ENCODE results near the gene MAP2.
"Not testable (repeated sequence)": the region's sequence is repeated elsewhere in the genome, so short reads cannot be mapped to it uniquely, and the experiment has no call there.

Gene MAP2

DNA sequence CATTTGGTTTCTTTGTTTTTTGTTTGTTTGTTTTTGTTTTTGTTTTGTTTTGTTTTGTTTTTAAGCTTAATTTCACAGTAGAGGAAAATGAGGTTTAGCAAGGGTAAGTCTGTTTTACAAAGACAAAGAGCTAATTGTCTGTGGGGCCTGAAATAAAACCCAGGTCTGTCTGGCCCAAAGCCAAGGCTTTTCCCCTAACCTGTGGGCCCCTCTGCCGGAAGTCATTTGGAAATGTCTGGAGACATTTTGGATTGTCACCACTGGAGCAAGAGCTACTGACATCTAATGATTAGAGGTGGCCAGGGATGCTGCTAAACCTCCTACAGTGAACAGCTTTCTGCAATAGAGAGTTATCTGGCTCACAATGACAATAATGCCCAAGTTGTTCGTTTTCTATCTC is 167.2 kb downstream of the MAP2 start:
- TF ChIP-seq, protein P1, sequence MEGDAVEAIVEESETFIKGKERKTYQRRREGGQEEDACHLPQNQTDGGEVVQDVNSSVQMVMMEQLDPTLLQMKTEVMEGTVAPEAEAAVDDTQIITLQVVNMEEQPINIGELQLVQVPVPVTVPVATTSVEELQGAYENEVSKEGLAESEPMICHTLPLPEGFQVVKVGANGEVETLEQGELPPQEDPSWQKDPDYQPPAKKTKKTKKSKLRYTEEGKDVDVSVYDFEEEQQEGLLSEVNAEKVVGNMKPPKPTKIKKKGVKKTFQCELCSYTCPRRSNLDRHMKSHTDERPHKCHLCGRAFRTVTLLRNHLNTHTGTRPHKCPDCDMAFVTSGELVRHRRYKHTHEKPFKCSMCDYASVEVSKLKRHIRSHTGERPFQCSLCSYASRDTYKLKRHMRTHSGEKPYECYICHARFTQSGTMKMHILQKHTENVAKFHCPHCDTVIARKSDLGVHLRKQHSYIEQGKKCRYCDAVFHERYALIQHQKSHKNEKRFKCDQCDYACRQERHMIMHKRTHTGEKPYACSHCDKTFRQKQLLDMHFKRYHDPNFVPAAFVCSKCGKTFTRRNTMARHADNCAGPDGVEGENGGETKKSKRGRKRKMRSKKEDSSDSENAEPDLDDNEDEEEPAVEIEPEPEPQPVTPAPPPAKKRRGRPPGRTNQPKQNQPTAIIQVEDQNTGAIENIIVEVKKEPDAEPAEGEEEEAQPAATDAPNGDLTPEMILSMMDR (IDR thresholded peaks at IDR 0.05; ENCODE audit: extremely low read depth, missing control alignments): no peak
- no peak for DNase-seq (ENCODE audit: low spot score)

DNA sequence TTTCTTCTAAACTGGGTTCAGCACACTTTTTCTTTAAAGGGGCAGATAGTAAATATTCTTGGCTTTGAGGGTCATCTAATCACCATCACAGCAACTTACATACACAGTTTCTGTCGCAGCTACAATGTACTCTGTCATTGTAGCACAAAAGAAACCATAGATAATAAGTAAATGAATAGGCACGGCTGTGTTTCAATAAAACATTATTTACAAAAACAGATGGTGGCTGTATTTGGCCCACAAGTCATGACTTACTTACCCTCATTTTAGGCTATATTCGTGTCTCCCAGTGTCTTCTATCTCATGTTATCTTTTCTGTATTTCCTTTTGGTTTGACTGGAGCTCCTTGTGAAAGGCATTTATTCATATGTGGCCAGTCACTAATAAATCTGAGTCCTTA is 168.3 kb downstream of the MAP2 start:
- TF ChIP-seq, protein P1 (IDR thresholded peaks at IDR 0.05; ENCODE audit: extremely low read depth, missing control alignments): no peak
- no peak for DNase-seq (ENCODE audit: low spot score)

DNA sequence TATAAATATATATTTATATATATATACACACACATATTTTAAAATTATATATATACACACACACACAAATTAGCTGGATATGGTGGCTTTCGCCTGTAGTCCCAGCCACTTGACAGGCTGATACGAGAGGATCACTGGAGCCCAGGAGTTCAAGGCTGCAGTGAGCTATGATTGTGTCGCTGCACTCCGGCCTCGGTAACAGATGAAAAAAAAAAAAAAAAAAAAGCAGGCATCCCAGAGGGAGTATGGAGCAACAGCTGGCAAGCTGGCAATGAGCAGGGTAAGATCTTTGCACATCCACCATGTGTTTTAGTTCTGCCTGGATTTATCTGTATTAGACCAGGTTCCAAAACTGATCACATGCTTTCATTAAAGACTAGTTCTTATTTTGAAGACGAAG is 170.1 kb downstream of the MAP2 start:
- DNase-seq (ENCODE audit: low spot score): no peak
- TF ChIP-seq, protein P1 (IDR thresholded peaks at IDR 0.05; ENCODE audit: extremely low read depth, missing control alignments): no peak

DNA sequence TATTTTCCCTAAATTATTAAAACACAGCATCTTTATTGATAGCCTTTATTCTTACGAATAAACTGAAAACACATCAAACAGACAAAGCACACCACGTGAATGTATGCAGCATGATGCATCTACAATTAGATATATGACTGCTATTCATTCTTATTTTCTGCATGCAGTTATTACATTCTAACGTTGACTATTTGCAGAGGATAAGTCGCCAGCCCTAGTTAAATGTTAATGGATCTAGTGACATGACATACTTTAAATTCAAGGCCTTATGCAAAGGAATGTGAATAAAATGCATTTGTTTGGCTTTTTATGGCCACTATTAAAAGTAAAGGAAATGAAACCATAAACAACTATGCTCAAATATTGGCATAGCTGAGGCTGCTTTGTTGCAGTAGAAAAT is 172.4 kb downstream of the MAP2 start:
- DNase-seq (ENCODE audit: low spot score): no peak
- TF ChIP-seq, protein P1 (IDR thresholded peaks at IDR 0.05; ENCODE audit: extremely low read depth, missing control alignments): no peak

DNA sequence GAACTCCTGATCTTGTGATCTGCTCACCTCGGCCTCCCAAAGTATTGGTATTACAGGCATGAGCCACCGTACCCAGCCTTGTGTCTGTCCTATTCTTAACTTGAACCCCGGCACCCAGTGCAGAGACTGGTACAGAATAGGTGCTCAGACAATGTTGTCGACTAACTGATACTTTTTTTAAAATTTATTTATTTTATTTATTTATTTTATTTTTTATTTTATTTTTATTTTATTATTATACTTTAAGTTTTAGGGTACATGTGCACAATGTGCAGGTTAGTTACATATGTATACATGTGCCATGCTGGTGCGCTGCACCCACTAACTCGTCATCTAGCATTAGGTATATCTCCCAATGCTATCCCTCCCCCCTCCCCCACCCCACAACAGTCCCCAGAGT is 174.4 kb downstream of the MAP2 start:
- not testable (repeated sequence) for DNase-seq (ENCODE audit: low spot score)

DNA sequence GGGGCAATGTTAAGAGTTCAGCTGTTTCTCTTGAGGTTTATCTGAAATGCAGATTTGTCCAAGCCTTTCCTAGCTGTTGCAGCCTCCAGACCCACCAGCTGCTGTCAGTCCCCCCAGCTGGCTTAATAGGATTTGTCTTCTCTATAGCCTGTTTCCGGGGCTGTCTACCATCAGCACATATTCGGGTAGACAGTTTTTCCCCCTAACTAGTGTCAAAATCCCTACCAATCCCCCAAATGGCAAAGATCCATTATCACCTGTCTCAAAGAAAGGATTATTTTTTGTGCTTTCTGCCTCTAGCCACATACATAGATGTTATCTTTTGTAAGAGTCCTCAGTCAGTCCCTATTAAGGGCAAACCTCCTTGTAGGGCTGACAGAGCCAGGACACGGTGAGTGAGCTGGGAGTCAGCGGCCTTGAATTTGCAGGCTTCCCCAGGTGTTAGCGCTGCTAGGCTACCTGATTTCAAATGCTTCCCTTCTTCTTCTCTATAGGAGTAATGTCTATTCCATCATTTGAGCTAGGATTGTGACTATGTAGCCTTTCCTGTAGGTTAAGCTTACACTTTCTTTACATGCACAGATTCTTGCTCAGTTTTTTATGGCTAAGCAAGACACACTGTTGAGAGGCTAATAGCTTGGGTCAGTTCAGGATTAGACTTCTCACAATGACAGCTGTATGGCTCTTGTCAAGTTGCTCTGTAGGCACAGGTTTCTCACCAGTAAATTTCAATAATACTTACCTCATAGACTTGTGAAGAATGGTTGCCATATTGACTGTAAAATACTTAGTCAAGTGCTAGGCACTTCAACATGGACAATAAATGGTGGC is 176.7 kb downstream of the MAP2 start:
- no peak for DNase-seq (ENCODE audit: low spot score)
- TF ChIP-seq, protein P1 (IDR thresholded peaks at IDR 0.05; ENCODE audit: extremely low read depth, missing control alignments): no peak

DNA sequence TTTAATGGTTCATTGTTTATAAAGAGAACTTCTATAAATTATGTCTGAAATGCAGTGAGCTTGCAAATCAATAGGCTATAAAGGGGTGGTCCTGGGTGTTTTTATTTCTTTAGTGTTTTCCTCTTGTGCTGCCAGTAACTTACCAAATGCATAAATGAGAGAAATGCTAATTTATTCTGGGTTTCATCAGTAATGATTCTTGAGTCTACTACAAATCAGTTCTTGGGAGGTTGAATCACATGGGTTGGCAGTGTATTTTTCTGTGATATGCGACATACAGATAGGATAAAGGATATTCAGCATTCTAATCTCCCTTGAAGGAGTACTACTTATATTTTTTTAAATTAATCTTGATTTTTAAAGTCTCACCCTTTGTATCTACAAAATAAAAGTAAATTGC is 177.7 kb downstream of the MAP2 start:
- no peak for DNase-seq (ENCODE audit: low spot score)
- TF ChIP-seq, protein P1 (IDR thresholded peaks at IDR 0.05; ENCODE audit: extremely low read depth, missing control alignments): no peak

DNA sequence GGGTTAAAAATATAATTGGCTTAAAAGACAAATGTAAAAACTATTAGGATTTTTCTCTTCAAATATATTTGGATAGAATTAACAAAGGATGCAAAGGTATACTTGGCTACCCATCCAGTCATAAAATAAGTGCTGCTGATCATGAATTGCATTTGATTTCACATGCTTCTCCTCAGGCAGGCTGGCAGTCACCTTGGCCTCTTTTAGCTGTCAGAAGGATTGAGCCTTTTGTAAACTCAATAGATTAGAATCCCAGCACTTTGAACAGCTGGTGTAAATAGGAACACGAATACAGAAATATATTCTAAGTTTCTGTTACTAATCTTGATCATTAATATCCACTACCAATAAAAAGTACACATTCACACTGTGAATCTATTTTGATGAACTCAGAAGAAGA is 178.4 kb downstream of the MAP2 start:
- TF ChIP-seq, protein P1 (IDR thresholded peaks at IDR 0.05; ENCODE audit: extremely low read depth, missing control alignments): no peak
- no peak for DNase-seq (ENCODE audit: low spot score)

Measured in GM20000 (cell line).